Stimulated activated CD8-positive, alpha-beta memory T cell treated with anti-CD3 and anti-CD28 coated beads, Interleukin-7, amount 100 ng/mL, for 1 hour (primary cell): ENCODE results near the gene TSPEAR.
"Not testable (repeated sequence)": the region's sequence is repeated elsewhere in the genome, so short reads cannot be mapped to it uniquely, and the experiment has no call there.

Source experiments
- DNase-seq, 2 donors: peaks; one replicate each; pipeline ENCODE4 v3.0.0-alpha.2; 2020; ENCODE audit warnings: low read depth in 2 of 2

The TSPEAR gene

GRCh38 chr21:44702111-44702972 lies 9.0 kb downstream of the TSPEAR start:
- no peak for DNase-seq

- no peak for DNase-seq
Observed at GRCh38 chr21:44701541-44701940, 9.8 kb downstream of the TSPEAR start.

DNA sequence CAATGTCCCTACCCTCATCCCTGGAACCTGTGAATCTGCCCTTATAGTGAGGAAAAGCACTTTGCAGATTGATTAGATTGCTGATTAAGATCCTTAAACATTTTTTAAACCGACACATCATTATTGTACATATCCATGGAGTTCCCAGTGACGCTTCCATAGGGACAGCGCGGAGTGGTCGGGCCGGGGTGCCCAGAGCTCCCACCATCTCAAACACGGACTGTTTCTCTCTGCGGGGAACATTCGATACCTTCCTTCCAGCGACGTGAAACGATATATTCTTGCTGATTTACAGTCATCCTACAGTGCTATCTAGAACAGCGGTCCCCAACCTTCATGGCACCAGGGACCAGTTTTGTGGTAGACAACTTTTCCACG lies 10.4 kb downstream of the TSPEAR start:
- DNase-seq = no peak

DNA sequence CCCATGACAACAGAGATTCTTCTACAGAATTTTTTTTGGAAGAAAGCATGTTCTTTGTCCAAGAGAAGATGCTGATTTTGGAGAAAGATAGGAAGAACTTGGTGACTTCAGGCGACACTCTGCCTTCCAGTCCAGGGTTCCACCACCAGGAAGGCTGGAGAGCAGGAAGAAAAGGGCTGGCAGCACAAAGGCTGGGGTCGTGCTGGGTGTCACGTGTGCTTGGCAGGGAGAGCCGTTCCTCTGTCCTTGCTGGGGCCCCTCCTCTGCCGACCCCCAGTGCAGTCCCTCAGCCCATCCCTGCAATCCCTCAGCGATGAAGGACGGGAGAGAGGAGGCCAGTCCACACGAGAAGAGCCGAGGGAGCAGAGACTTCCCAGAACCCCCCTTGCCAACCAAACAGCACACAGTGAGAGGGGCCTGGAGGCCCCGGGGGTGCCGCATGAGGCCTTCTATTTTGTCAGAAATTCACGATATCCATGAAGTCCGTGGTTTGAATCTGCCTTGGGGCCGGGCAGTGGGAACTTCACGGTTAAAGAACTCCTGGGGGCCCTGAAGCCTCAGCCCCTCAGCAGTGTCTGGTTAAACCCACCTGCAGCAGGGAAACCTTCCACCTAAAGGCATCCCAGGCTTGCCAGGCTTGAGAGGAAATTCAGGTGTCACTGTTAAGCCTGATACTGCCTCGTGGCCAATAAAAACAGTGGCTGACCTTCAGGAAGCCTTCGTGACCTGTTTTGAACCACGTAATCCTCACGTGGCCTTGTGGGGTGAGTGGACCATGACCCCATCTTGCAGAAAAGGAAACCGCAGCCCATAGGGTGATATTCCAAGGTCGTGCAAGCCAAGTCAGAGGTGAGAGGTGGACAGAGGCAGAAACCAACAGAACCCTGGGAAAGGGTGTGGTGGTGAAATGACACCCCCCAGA lies 11.0 kb downstream of the TSPEAR start:
- DNase-seq = no peak

GRCh38 chr21:44699502-44700001 lies 11.8 kb downstream of the TSPEAR start:
- DNase-seq = no peak

- DNase-seq = no peak
Observed at GRCh38 chr21:44697811-44698734, 13.3 kb downstream of the TSPEAR start.

DNA sequence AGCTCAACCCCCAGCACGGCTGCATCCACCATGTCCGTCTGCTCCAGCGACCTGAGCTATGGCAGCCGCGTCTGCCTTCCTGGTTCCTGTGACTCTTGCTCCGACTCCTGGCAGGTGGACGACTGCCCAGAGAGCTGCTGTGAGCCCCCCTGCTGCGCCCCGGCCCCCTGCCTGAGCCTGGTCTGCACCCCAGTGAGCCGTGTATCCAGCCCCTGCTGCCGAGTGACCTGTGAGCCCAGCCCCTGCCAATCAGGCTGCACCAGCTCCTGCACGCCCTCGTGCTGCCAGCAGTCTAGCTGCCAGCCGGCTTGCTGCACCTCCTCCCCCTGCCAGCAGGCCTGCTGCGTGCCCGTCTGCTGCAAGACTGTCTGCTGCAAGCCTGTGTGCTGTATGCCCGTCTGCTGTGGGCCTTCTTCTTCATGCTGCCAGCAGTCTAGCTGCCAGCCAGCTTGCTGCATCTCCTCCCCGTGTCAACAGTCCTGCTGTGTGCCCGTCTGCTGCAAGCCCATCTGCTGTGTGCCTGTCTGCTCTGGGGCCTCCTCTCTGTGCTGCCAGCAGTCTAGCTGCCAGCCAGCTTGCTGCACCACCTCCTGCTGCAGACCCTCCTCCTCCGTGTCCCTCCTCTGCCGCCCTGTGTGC lies 14.1 kb downstream of the TSPEAR start, which contains the start of gene KRTAP10-12:
Gene KRTAP10-12, plus strand, starts transcription at position 1 of the 639 bp plus-strand sequence. Its CDS starts 30 bp downstream, at position 31.
- not testable (repeated sequence) for DNase-seq

DNA sequence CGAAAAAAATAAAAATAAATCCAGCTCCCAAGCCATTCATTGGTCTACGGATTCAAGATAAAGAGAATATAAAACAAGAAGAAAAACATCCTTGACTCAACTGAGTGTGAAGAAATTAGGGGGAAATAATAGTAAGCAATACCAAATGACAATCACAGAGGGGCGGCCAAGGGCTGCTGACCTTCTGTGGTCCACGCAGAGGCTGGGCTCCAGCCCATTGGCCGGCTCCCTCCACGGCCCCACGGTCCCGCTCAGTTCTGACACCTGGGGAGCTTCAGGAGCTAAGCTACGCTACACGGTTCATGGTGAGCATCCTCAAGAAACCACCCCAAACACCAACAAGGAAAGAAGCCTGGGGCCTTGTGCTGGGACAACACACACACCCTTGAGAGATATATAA lies 14.8 kb downstream of the TSPEAR start:
- DNase-seq = no peak

- no peak for DNase-seq
Observed at GRCh38 chr21:44695641-44696040, 15.7 kb downstream of the TSPEAR start.

DNA sequence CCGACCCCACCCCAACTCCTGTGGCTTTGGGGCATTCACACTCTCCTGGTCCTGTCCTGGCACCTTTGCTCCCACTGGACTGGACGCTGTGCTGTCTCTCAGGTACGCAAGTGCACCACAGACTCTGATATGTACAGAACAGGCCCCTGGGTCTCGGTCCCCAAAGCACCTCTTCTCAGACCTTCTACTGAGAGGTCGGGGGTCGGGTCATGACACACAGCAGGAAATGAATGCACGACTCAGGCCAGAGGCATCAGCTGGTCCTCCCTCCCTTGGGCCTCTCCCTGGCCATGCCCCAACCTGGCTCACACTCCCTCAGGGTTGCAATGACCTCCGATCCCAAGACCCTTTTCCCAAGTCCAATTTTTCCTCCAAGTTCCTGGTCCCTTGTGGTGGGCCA lies 16.2 kb downstream of the TSPEAR start:
- no peak for DNase-seq

- no peak for DNase-seq
Observed at GRCh38 chr21:44694776-44695175, 16.6 kb downstream of the TSPEAR start.

DNA sequence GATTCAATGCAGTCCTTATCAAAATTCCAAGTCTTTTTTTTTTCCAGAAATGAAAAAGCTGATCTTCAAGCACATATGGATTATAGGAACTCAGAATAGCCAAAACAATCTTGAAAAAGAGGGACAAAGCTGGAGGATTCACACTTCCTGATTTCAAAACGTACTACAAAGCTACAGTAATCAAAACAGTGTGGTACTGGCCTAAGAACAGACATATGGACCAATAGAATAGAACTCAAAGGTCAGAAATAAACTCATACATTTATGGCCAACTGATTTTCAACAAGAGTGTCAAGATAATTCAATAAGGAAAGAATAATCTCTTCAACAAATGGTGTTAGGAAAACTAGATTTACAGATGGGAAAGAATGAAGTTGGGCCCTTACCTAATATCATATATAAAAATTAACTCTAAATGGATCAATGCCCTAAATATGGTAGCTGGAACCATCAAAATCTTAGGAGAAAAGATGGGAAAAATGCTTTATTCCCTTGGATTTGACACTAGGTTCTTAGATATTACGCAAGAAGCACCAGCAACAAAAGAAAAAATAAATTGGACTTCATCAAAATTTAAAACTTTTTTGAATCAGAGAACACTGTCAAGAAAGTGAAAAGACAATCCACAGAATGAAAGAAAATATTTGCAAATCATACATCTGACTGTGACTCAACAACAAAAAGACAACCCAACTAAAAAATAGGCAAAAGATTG lies 18.4 kb downstream of the TSPEAR start:
- no peak for DNase-seq

GRCh38 chr21:44691686-44692085 lies 19.7 kb downstream of the TSPEAR start:
- no peak for DNase-seq

- not testable (repeated sequence) for DNase-seq
Observed at GRCh38 chr21:44689740-44690139, 21.6 kb downstream of the TSPEAR start.

GRCh38 chr21:44687671-44688070 lies 23.7 kb downstream of the TSPEAR start:
- no peak for DNase-seq

GRCh38 chr21:44686843-44687561 lies 24.4 kb downstream of the TSPEAR start:
- DNase-seq = no peak

DNA sequence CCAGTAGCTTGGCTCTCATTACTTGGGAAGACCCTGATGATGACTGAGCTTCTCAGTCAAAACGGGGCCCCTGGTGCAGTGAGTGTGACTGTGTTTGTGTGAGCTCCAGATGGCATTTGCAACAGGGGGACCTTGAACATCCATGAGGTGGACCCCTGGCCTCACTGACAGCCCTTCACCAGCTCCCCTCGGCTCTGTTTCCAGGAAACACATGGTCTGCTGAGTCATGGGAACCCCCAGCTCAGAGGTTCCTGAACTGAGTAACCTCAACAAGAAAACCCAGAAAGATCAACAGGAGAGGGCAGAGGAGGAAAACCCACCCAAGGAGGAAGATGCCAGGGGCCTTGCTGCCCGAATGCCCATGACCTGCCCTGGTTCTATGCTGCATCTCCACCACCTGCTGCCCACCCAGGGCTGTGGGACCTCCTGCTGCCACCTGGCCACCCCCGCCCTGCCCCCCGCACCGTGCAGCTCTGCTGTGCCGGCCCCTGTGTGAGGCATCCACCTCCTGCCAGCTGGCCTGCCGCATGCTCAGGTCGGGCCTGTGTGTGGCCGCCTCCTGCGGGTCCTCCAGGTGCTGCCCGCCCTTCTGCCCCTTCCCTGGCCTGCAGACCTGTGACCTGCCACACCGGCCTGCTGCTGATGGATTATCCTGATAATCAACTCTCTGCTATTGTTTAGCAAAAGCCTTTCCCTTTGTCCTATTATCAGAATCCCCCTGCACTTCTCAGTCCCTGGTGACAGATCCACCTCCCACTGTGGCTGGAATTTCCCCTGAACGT lies 25.2 kb downstream of the TSPEAR start:
- DNase-seq = no peak

DNA sequence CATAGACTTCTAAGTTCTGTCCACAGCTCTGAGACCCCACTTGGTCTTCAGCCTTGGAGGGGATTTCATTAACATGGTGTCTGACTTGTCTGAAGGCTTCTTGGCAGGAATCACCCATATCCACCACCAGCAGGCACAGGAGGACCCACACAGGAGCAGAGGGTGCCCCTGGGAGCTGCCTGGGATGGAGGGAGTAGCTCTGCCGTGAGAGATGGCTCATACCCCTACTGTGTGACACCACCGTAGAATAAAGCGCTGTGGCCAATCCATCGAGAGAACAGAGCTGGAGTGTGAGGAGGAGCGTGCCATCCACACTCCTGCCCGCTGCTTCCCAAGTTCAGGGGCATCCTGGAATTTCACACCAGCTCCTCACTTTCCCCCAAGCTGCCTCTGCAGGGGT lies 26.3 kb downstream of the TSPEAR start:
- not testable (repeated sequence) for DNase-seq

DNA sequence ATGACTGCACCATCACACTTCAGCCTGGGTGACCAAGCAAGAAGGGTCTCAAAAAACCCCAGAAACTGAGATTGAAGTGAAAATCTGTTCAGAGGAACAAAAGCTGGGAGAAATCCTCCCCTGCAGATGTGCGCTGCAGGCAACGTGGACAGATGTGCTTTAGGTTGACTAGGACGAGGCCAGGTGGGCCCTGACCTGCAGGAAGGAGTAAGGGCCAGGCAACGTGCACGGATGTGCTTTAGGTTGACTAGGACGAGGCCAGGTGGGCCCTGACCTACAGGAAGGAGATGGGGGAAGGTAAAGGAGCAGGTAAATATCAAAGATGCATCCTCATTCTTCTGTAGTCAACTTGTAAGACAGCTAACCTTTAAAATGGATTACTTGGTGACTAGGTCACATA lies 26.9 kb downstream of the TSPEAR start:
- no peak for DNase-seq
